GM19025 (cell line): ENCODE measurements around the gene RAB9A.
"Not testable (repeated sequence)": the region's sequence is repeated elsewhere in the genome, so short reads cannot be mapped to it uniquely, and the experiment has no call there.

Experiments used
- ATAC-seq: cut with Tn5 transposase; IDR thresholded peaks from one replicate; pipeline ENCODE4 v1.9.1; 2021; ENCODE audit warnings: mild to moderate bottlenecking, low read depth, moderate library complexity; ENCODE audit not compliant: unreplicated experiment

The RAB9A gene

GRCh38 chrX:13669246-13669737, 19.6 kb upstream of the RAB9A start:
- peak; percentile 53 for ATAC-seq

GRCh38 chrX:13669755-13670154, 19.2 kb upstream of the RAB9A start:
- ATAC-seq = not testable (repeated sequence)

- ATAC-seq = no peak
These were observed 18.7 kb upstream of the RAB9A start for GRCh38 chrX:13670197-13670596.

- no peak for ATAC-seq
These were observed 15.9 kb upstream of the RAB9A start for GRCh38 chrX:13673016-13673415.

GRCh38 chrX:13676885-13677284, 12.0 kb upstream of the RAB9A start:
- ATAC-seq = no peak

GRCh38 chrX:13679700-13680099, 9.2 kb upstream of the RAB9A start:
- ATAC-seq = not testable (repeated sequence)

GRCh38 chrX:13681595-13681994, 7.3 kb upstream of the RAB9A start:
- ATAC-seq = no peak

- ATAC-seq = no peak
These were observed 4.6 kb upstream of the RAB9A start for GRCh38 chrX:13684361-13684760.

GRCh38 chrX:13685126-13685763, 3.7 kb upstream of the RAB9A start:
- no peak for ATAC-seq

- no peak for ATAC-seq
These were observed 1.7 kb upstream of the RAB9A start for GRCh38 chrX:13687203-13687602.

- ATAC-seq = no peak
These were observed 457 bp upstream of the RAB9A start for GRCh38 chrX:13688384-13688957.

GRCh38 chrX:13689741-13690211, 848 bp downstream of the RAB9A start:
- ATAC-seq = no peak

- no peak for ATAC-seq
These were observed 1.9 kb downstream of the RAB9A start for GRCh38 chrX:13690836-13691235.

- ATAC-seq = no peak
These were observed 3.0 kb downstream of the RAB9A start for GRCh38 chrX:13691841-13692371.

- ATAC-seq = no peak
These were observed 3.9 kb downstream of the RAB9A start for GRCh38 chrX:13692771-13693231.

GRCh38 chrX:13693341-13693961, 4.5 kb downstream of the RAB9A start:
- no peak for ATAC-seq

- no peak for ATAC-seq
These were observed 5.4 kb downstream of the RAB9A start for GRCh38 chrX:13694359-13694758.

- no peak for ATAC-seq
These were observed 6.1 kb downstream of the RAB9A start for GRCh38 chrX:13694983-13695382.

GRCh38 chrX:13695601-13696115, 6.7 kb downstream of the RAB9A start:
- ATAC-seq = no peak

- ATAC-seq = peak; percentile 53
These were observed 8.5 kb downstream of the RAB9A start for GRCh38 chrX:13697455-13697854.

GRCh38 chrX:13697976-13698375, 9.0 kb downstream of the RAB9A start:
- ATAC-seq = no peak
